Mucosa of descending colon (tissue), 3 donors: ENCODE data around the gene RAPGEF6. TPM values are rescaled to one million over a fixed set of nuclear protein-coding genes. Genes with fewer than 3 reads are reported as not detected.
"Not testable (repeated sequence)": the region's sequence is repeated elsewhere in the genome, so short reads cannot be mapped to it uniquely, and the experiment has no call there.

Experiments used
- ATAC-seq: fragments of 200-7000 bp; cut with Tn5 transposase; one replicate; pipeline ENCODE4 v1.9.1; 2020; ENCODE audit warnings: mild to moderate bottlenecking, moderate library complexity
- DNase-seq, 3 donors: peaks; one replicate each; pipeline ENCODE4 v3.0.0-alpha.2; 2020
- H3K36me3 ChIP-seq: fragments of 200-600 bp; one replicate; pipeline ENCODE4 v1.8.0; 2021; ENCODE audit warnings: low read depth, mild to moderate bottlenecking
- H3K4me1 ChIP-seq: fragments of 200-600 bp; one replicate; pipeline ENCODE4 v1.8.0; 2021; ENCODE audit warnings: low read depth, mild to moderate bottlenecking
- H3K4me3 ChIP-seq: fragments of 200-600 bp; one replicate; pipeline ENCODE4 v1.8.0; 2021; ENCODE audit warnings: mild to moderate bottlenecking
- H3K9me3 ChIP-seq: fragments of 200-600 bp; one replicate; pipeline ENCODE4 v1.8.0; 2021; ENCODE audit warnings: mild to moderate bottlenecking
- CTCF ChIP-seq: fragments of 200-600 bp; IDR thresholded peaks from one replicate; pipeline ENCODE4 v1.8.0; 2022; ENCODE audit warnings: antibody characterized with exemption, mild to moderate bottlenecking
- intact Hi-C, 2 donors: fragments of 100-400 bp; cut with DNase I in 1 of 2; cut with micrococcal nuclease in 1 of 2; formaldehyde crosslinking; loops; one replicate each; pipeline versions ENCODE4 v1.11.0 to v1.11.1; 2022; cut with DNase I, micrococcal nuclease
- total RNA-seq, 3 donors: library from RNA; stranded (reverse); fragmentation: NEBNext Ultra II Directional in 2 of 3; extraction: Animal tissue kit (Norgen Biotek cat#: 25700) in 2 of 3; gene quantifications; one replicate each; pipeline versions ENCODE4 v1.2.1 to v1.2.4, GENCODE V29; 2021 to 2023
- donor health status: DM: no; HTN: no; CAD: no; lungs with moderate emphysema.
- donor health status: DM: no; HTN: no; CAD: no.
- donor health status: DM: no; HTN: yes; CAD: no.

RAPGEF6 gene
- total RNA-seq, 3 donors from 2014 or later: 21.4 to 22.1 (median 21.5) TPM

GRCh38 chr5:131593921-131594320 is 41.1 kb downstream of the RAPGEF6 start:
- H3K9me3 ChIP-seq: no peaks in the 10 kb centered on the region
- intact Hi-C loops: no loop called here
- H3K4me1 ChIP-seq: peaks cover 9% of the 10 kb centered on the region
- DNase-seq (no peak), ATAC-seq (no peak)
- H3K36me3 ChIP-seq: no peaks in the 10 kb centered on the region
- no peak for TF ChIP-seq CTCF
- H3K4me3 ChIP-seq: no peak overlapping the region

GRCh38 chr5:131593436-131593835 is 41.6 kb downstream of the RAPGEF6 start:
- H3K4me3 ChIP-seq, ATAC-seq, DNase-seq, H3K9me3 ChIP-seq, intact Hi-C loops, H3K4me1 ChIP-seq, H3K36me3 ChIP-seq: not testable (repeated sequence)

GRCh38 chr5:131589510-131590348 is 45.3 kb downstream of the RAPGEF6 start:
- DNase-seq (peak in 2 of 3 donors; percentile 31 to 47), ATAC-seq (peak; percentile 97)
- peak; percentile 33 for TF ChIP-seq CTCF
- Histone ChIP-seq H3K4me3 (no peak overlapping the region), H3K4me1 (peaks cover 9% of the 10 kb centered on the region), H3K9me3 (no peaks in the 10 kb centered on the region), H3K36me3 (no peaks in the 10 kb centered on the region)
- intact Hi-C loops: loop anchor here (2.0 to 5.0 kb wide), 2 partner anchors 418 to 419 kb away; no protein-coding TSS in a partner anchor

- intact Hi-C loops: loop anchor here in 1 of 2 donors (5.0 kb wide), 1 partner anchor 420 kb away; no protein-coding TSS in a partner anchor
- Histone ChIP-seq H3K9me3 (no peaks in the 10 kb centered on the region), H3K36me3 (no peaks in the 10 kb centered on the region), H3K4me1 (no peaks in the 10 kb centered on the region), H3K4me3 (no peak overlapping the region)
- no peak for TF ChIP-seq CTCF
- no peak for DNase-seq
- no peak for ATAC-seq
Observed at GRCh38 chr5:131587541-131587940, 47.5 kb downstream of the RAPGEF6 start.

GRCh38 chr5:131581702-131582101 is 53.3 kb downstream of the RAPGEF6 start:
- TF ChIP-seq CTCF: no peak
- Histone ChIP-seq H3K4me3 (no peak overlapping the region), H3K4me1 (no peaks in the 10 kb centered on the region), H3K36me3 (no peaks in the 10 kb centered on the region), H3K9me3 (no peaks in the 10 kb centered on the region)
- DNase-seq (no peak), ATAC-seq (no peak)
- intact Hi-C loops: no loop called here

- H3K9me3 ChIP-seq: no peaks in the 10 kb centered on the region
- intact Hi-C loops: no loop called here
- H3K4me1 ChIP-seq: no peaks in the 10 kb centered on the region
- H3K4me3 ChIP-seq: no peak overlapping the region
- peak in 1 of 3 donors; percentile 42 for DNase-seq
- no peaks in the 10 kb centered on the region for H3K36me3 ChIP-seq
- TF ChIP-seq CTCF: no peak
- no peak for ATAC-seq
Observed at GRCh38 chr5:131579917-131580671, 54.9 kb downstream of the RAPGEF6 start.
